Neuronal stem cell (in vitro differentiated cells): Measurements from ENCODE around the gene HEATR9.
A peak's percentile ranks its signal among the peaks of the same experiment; 100 is the strongest.

Experiments used
- DNase-seq: peaks from one replicate; pipeline ENCODE4 v3.0.0-alpha.2; 2013; ENCODE audit warnings: low spot score
- H2AFZ ChIP-seq: one replicate; pipeline ENCODE4 v1.6.1; 2013; ENCODE audit warnings: mild to moderate bottlenecking, low read length, inconsistent platforms
- H2AK5ac ChIP-seq: 2 replicates; pipeline ENCODE4 v1.6.1; 2013; ENCODE audit warnings: low read depth, mild to moderate bottlenecking, inconsistent platforms, low read length, moderate library complexity, mixed read lengths
- H2BK120ac ChIP-seq: 2 replicates; pipeline ENCODE4 v1.6.1; 2013; ENCODE audit warnings: low read depth, mild to moderate bottlenecking, inconsistent platforms, low read length, moderate library complexity, mixed read lengths
- H2BK12ac ChIP-seq: one replicate; pipeline ENCODE4 v1.6.1; 2013; ENCODE audit warnings: low read length, inconsistent platforms
- H2BK15ac ChIP-seq: 2 replicates; pipeline ENCODE4 v1.6.1; 2013; ENCODE audit warnings: mild to moderate bottlenecking, low read length, inconsistent platforms, mixed read lengths
- H2BK5ac ChIP-seq: one replicate; pipeline ENCODE4 v1.6.1; 2013; ENCODE audit warnings: inconsistent platforms, mild to moderate bottlenecking, low read length, moderate library complexity
- H3K14ac ChIP-seq: one replicate; pipeline ENCODE4 v1.6.1; 2013; ENCODE audit warnings: low read length, inconsistent platforms
- H3K18ac ChIP-seq: 2 replicates; pipeline ENCODE4 v1.6.1; 2013; ENCODE audit warnings: low read length, inconsistent platforms
- H3K23ac ChIP-seq: 2 replicates; pipeline ENCODE4 v1.6.1; 2013; ENCODE audit warnings: low read depth, mild to moderate bottlenecking, mixed read lengths, low read length, inconsistent platforms; ENCODE audit not compliant: poor library complexity
- H3K27ac ChIP-seq: replicated peaks from 3 replicates; pipeline ENCODE4 v1.5.1; 2013; ENCODE audit warnings: low read length, inconsistent platforms
- H3K27me3 ChIP-seq, 3 experiments: 2 replicates each; pipeline ENCODE4 v1.6.1; 2013; ENCODE audit warnings: low read length in 3 of 3, mild to moderate bottlenecking in 2 of 3, inconsistent platforms in 1 of 3, low read depth in 1 of 3, mixed read lengths in 1 of 3, moderate library complexity in 1 of 3; ENCODE audit not compliant: control insufficient read depth in 3 of 3, insufficient read depth in 3 of 3
- H3K36me3 ChIP-seq, 2 donors: replicated peaks in 1 of 2; 2 replicates each; pipeline ENCODE4 v1.6.1; 2013; ENCODE audit warnings: low read length in 2 of 2; ENCODE audit not compliant: control insufficient read depth in 2 of 2, insufficient read depth in 2 of 2
- H3K4ac ChIP-seq: 2 replicates; pipeline ENCODE4 v1.6.1; 2013; ENCODE audit warnings: inconsistent platforms, mild to moderate bottlenecking, low read length, moderate library complexity
- H3K4me1 ChIP-seq, 2 donors: 1 replicate in 1 of 2; 2 replicates in 1 of 2; pipeline ENCODE4 v1.6.1; 2013; ENCODE audit warnings: low read length in 2 of 2, low read depth in 1 of 2; ENCODE audit not compliant: control insufficient read depth in 2 of 2, insufficient read depth in 1 of 2
- H3K4me2 ChIP-seq: one replicate; pipeline ENCODE4 v1.6.1; 2013; ENCODE audit warnings: mild to moderate bottlenecking, low read length, inconsistent platforms; ENCODE audit not compliant: insufficient read depth, poor library complexity, severe bottlenecking
- H3K4me3 ChIP-seq, 2 donors: 2 replicates each; pipeline ENCODE4 v1.5.1; 2013; ENCODE audit warnings: low read length in 2 of 2, mild to moderate bottlenecking in 2 of 2, inconsistent platforms in 1 of 2, moderate library complexity in 1 of 2
- H3K79me1 ChIP-seq: one replicate; pipeline ENCODE4 v1.6.1; 2013; ENCODE audit warnings: low read depth, mild to moderate bottlenecking, inconsistent platforms, low read length, moderate library complexity
- H3K9ac ChIP-seq: one replicate; pipeline ENCODE4 v1.6.1; 2013; ENCODE audit warnings: mild to moderate bottlenecking, low read depth, low read length, inconsistent platforms; ENCODE audit not compliant: poor library complexity
- H3K9me3 ChIP-seq, 2 donors: replicated peaks in 1 of 2; 2 replicates each; pipeline versions ENCODE3 to v1.6.1; 2013; ENCODE audit warnings: low read length in 2 of 2, mild to moderate bottlenecking in 2 of 2, inconsistent platforms in 1 of 2, low read depth in 1 of 2, mixed read lengths in 1 of 2, moderate library complexity in 1 of 2; ENCODE audit not compliant: control insufficient read depth in 2 of 2, insufficient read depth in 1 of 2
- H4K8ac ChIP-seq: one replicate; pipeline ENCODE4 v1.6.1; 2013; ENCODE audit warnings: low read depth, mild to moderate bottlenecking, inconsistent platforms, low read length, moderate library complexity
- H4K91ac ChIP-seq: one replicate; pipeline ENCODE4 v1.6.1; 2013; ENCODE audit warnings: low read length, low read depth, mild to moderate bottlenecking, inconsistent platforms; ENCODE audit not compliant: poor library complexity
- WGBS, 2 donors: extraction: QIAGEN DNeasy Blood & Tissue Kit; methylation state at CpG; one replicate each; pipeline ENCODE4 v1.1.7; 2013; ENCODE audit warnings: missing lambda C conversion rate in 2 of 2, mixed read lengths in 1 of 2; ENCODE audit not compliant: insufficient read length in 2 of 2, insufficient replicate concordance in 1 of 2; ENCODE audit errors: extremely low coverage in 2 of 2; 5-methylcytosine and 5-hydroxymethylcytosine counted together

The HEATR9 gene

DNA sequence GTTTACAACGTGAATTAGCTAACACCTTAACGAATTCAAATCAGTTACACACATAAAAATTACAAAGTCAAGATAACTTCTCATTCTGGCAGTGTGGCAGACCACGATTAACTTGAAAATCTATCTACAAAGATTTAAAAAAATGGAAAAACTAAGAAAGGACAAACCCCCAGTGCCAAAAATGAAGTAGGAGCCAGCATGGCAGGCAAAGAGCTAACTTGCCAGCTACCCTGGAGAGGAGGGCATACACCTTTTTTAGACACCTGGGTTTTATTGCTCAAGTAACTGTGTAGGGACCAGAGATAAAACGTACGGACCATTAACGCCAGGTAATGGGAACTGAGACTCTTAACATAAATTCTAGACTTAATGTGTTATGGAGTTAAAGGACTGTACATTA is 56.9 kb downstream of the HEATR9 start:
- Histone ChIP-seq H2BK12ac (no peak overlapping the region), H3K4ac (no peak overlapping the region), H3K4me1 (peaks cover 2 to 17% of the 10 kb centered on the region in 2 donors), H2AK5ac (no peak overlapping the region), H3K4me3 (no peak overlapping the region), H2BK120ac (no peak overlapping the region), H3K9me3 (no peaks in the 10 kb centered on the region), H2BK15ac (no peak overlapping the region), H4K91ac (no peak overlapping the region), H3K4me2 (no peak overlapping the region), H3K18ac (no peak overlapping the region), H3K9ac (no peak overlapping the region), H3K36me3 (peaks cover 4 to 67% of the 10 kb centered on the region in 2 donors), H3K27ac (no peak overlapping the region), H2AFZ (no peak overlapping the region), H3K27me3 (no peaks in the 10 kb centered on the region), H3K23ac (no peak overlapping the region), H2BK5ac (no peak overlapping the region), H4K8ac (no peak overlapping the region), H3K79me1 (peaks cover under 1% of the 10 kb centered on the region), H3K14ac (no peak overlapping the region)
- no CpG with 5 or more reads among the region's 6 CpGs for WGBS, 2 donors
- DNase-seq: no peak

DNA sequence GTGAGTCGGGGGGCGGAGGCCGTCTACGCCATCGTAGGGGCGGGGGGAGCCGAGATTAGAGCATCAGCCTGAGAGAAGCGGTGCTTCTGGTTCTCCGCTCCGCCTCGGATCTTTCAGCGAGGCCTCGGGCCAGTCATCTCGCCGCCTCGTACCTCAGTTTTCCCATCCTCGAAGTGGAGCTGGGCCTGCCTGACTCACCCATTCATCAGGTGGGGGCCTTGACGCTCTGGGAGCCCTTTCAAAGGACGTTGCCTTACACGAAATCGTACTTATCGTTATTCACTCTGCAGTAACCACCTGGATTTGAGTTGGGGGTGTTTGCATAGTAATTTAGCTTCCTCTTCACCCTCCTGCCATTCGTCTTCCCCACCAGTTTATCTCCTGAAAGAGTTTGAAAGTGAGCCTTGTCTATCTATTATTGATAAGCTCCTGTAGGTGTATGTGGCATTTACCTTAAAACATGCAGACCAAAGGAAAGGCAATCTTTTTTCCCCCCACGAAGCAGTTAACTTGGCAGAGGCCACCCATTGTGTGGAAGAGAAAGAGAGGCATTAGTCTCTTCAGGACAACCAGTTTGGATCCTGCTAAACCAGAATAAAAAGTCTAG is 58.7 kb downstream of the HEATR9 start:
- WGBS, 2 donors: no CpG with 5 or more reads among the region's 24 CpGs
- H2BK5ac ChIP-seq: peak overlapping the region; percentile 40
- no peak overlapping the region for H3K4ac ChIP-seq
- peak overlapping the region; percentile 97 for H3K23ac ChIP-seq
- peak overlapping the region; percentile 93 to 94 for H3K4me3 ChIP-seq
- peaks cover 2 to 17% of the 10 kb centered on the region in 2 donors for H3K4me1 ChIP-seq
- H4K8ac ChIP-seq: no peak overlapping the region
- peak overlapping the region; percentile 100 for H3K18ac ChIP-seq
- peak overlapping the region; percentile 83 for H2AFZ ChIP-seq
- no peak overlapping the region for H4K91ac ChIP-seq
- H2BK15ac ChIP-seq: no peak overlapping the region
- peak overlapping the region; percentile 61 for H3K4me2 ChIP-seq
- no peaks in the 10 kb centered on the region for H3K9me3 ChIP-seq
- no peak overlapping the region for H3K14ac ChIP-seq
- no peak overlapping the region for H2BK120ac ChIP-seq
- H2AK5ac ChIP-seq: peak overlapping the region; percentile 98
- no peak for DNase-seq
- H3K27me3 ChIP-seq: no peaks in the 10 kb centered on the region
- H3K27ac ChIP-seq: peak overlapping the region; percentile 94
- no peaks in the 10 kb centered on the region for H3K79me1 ChIP-seq
- H3K36me3 ChIP-seq: peaks cover 0 to 49% of the 10 kb centered on the region in 2 donors
- peak overlapping the region; percentile 91 for H3K9ac ChIP-seq
- no peak overlapping the region for H2BK12ac ChIP-seq

DNA sequence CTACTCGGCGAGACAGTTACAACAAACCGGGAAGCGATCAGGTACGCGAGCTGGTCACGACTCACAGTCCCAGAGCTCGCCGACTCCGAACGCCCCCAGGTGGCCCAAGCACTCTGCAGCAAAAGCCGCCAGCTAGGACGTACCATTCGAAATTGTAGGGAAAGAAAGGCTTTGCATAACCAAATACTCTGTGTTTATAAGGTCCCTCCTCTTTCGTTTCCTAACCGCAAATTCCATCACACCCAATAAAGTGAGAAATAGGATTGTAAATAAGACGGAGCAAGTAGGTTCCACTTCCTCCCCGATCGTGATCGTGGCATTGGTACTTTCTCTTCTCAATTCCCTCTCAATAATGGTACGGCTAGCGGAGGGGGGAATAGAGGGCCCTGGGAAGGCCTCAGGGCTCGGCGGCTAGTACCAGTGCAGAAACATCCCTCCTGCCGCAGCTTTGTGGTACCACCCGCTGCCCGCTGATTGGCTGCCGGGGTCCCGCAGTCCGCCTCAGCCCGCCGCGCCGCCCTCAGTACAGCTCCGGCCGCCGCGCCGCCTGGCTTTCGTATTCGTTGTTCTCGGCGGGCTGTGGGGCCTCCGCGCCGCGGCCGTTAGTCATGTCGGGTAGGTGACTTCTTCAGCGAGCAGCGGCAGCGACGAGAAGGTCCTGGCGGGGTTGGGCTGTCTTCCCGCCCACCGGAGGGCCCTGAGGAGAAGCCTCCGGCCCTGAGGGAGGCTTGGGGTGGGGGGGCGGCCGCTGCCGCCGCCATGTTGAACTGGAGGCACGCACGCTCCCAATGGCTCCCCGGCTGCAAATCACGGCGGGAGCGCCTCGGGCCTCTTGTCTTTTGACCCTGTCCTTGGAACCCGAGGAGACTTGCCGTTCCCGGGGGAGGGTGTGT is 59.5 kb downstream of the HEATR9 start, which contains the start of gene TAF15:
Gene TAF15, plus strand, starts transcription at position 523 of the 893 bp plus-strand sequence. Its CDS starts 86 bp downstream, at position 609.
- Histone ChIP-seq H3K36me3 (peaks cover 0 to 41% of the 10 kb centered on the region in 2 donors), H3K4me1 (peaks cover 3 to 17% of the 10 kb centered on the region in 2 donors), H2AFZ (peak within 1 kb of the TSS; percentile 83), H4K91ac (peak within 1 kb of the TSS; percentile 69), H2AK5ac (peak within 1 kb of the TSS; percentile 98), H2BK15ac (no peak within 1 kb of the TSS), H3K27ac (peak within 1 kb of the TSS; percentile 94), H3K4ac (no peak within 1 kb of the TSS), H3K27me3 (no peaks in the 10 kb centered on the region), H4K8ac (peak within 1 kb of the TSS; percentile 92), H2BK120ac (no peak within 1 kb of the TSS), H3K4me3 (peak within 1 kb of the TSS; percentile 93 to 94), H3K4me2 (peak within 1 kb of the TSS; percentile 61), H3K9ac (peak within 1 kb of the TSS; percentile 98), H2BK12ac (no peak within 1 kb of the TSS), H2BK5ac (peak within 1 kb of the TSS; percentile 40), H3K23ac (peak within 1 kb of the TSS; percentile 97), H3K18ac (peak within 1 kb of the TSS; percentile 100), H3K14ac (peak within 1 kb of the TSS; percentile 85), H3K9me3 (no peaks in the 10 kb centered on the region), H3K79me1 (no peaks in the 10 kb centered on the region)
- no CpG with 5 or more reads among the region's 71 CpGs for WGBS, 2 donors
- peak; percentile 96 for DNase-seq
